NCI-H524 (cell line): Measurements from ENCODE around the gene KRT74.

Source experiments
- DNase-seq, 2 experiments: peaks; one replicate each; lab custom pipeline; 2025; lab: John Stamatoyannopoulos, UW

Gene KRT74

DNA sequence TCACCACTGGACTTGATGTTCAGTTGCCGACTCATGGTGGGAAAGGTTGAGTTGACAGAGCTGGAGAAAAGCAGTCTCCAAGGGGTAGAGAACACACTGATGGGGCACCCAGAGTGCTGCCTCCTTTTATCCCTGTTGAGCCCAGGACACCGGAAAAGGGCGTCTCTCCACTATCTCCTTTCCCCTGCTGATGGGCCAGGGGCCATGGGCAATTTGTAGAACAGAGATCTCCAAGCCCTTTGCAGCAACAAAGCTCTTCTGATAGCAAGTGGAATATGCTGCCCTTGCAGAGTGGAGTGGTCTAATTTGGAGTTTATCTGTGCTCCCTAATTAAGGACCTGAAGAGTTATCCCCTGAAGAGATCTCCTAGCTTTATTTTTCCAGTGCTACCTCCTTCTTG is at the start of gene KRT74:
KRT74 (minus strand) TSS at position 101 of the 400 bp plus-strand sequence; CDS start at position 35, 66 bp downstream.
- no peak for DNase-seq

DNA sequence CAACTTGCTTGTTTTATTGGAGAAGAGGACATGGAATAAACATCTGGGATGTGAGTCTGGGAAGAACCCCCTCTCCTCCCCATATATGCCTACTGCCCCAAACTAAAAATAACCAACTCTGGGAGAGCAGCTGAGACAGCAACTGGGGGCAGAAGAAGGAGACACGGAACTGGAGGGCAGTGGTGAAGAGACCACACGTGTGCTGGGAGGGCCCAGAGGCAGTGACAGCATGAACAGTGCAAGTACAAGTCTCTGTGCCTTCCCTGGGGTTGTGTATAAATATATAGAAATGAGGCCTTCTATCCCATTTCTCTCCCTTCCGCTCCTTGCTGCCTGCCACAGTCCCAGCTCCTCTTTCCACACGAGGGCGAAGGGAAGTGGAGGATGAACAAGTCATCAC is 48.7 kb upstream of the KRT74 start:
- no peak for DNase-seq

GRCh38 chr12:52618866-52619265 is 45.2 kb upstream of the KRT74 start:
- DNase-seq, result no peak

- DNase-seq, result no peak
These were observed 44.6 kb upstream of the KRT74 start, which contains the start of gene KRT73 for GRCh38 chr12:52618216-52618615. KRT73 (minus strand) TSS chr12:52618559; CDS start chr12:52618524, 35 bp downstream.

GRCh38 chr12:52617403-52617785 is 43.8 kb upstream of the KRT74 start:
- no peak for DNase-seq

- DNase-seq, result no peak
These were observed 43.2 kb upstream of the KRT74 start for GRCh38 chr12:52616680-52617402.

- no peak for DNase-seq
These were observed 42.3 kb upstream of the KRT74 start for GRCh38 chr12:52615912-52616311.

DNA sequence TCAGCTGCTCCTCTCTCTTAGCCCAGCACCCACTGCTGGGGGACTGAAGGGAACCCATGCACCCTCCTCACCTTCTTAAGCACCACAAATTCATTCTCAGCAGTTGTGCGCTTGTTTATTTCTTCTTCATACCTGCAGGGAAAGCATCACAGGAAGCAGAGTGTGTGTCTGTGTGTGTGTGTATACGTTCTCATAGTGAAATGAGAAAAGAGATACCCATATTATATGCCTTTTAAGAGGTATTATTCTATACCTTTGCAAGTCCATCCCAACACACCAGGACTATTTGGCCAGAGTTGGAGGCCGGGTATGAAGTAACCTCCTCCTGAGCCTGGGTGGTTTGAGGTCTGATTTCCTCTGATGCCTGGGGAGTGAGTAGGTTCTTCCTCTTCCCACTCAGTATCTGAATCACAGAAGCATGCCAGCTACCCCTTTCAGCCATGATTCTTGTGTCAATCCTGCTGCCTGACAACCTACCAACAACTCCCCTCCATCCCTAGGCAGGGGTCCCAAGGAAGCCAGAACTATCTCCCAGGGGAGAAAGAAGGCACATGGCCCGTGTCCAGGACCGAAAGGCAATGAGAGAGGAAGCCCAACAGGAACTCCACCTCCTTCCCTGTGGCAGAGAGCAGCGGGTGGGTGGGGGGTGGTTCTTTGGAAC is 41.7 kb upstream of the KRT74 start:
- no peak for DNase-seq

DNA sequence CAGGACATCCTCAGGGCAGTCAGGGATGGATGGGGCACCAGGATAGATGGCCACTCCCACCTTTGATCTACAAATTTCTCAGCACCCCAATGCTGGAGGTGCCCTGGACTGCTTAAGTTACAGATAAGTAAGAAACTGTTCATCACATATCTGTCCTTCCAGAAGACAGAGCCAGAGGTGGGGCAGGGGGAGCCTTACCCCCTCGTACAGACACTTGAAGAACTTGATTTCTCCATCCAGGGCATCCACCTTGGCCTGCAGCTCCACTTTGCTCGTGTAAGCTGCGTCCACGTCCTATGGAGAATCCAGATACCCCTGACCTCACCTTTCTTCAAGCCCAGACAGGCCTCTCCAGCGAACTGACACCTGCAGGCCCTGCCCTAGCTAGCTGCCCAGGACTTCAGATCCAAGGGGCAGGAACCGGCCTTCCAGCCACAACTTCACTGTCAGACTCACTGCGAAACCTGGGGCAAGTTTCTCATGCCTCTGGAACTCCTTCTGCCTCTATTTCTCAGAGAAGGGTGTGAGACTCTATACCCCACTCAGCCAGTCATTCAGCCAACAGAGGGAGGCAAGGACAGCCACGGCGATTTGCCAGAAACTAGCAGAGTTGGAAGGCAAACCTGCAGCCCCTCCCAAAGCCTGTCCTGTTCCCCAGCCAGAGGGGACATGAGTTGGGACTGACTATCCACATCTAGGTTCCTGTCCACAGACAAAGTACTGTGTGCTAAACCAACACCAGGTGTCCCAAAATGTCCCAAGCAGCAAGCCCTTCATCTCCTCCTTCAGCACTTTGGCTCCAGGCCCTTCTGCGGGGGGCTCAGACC is 41.0 kb upstream of the KRT74 start:
- DNase-seq, result no peak

GRCh38 chr12:52613384-52614030 is 39.9 kb upstream of the KRT74 start:
- no peak for DNase-seq

- DNase-seq, result no peak
These were observed 39.1 kb upstream of the KRT74 start for GRCh38 chr12:52612431-52613383.

- DNase-seq, result no peak
These were observed 37.4 kb upstream of the KRT74 start for GRCh38 chr12:52611080-52611468.

DNA sequence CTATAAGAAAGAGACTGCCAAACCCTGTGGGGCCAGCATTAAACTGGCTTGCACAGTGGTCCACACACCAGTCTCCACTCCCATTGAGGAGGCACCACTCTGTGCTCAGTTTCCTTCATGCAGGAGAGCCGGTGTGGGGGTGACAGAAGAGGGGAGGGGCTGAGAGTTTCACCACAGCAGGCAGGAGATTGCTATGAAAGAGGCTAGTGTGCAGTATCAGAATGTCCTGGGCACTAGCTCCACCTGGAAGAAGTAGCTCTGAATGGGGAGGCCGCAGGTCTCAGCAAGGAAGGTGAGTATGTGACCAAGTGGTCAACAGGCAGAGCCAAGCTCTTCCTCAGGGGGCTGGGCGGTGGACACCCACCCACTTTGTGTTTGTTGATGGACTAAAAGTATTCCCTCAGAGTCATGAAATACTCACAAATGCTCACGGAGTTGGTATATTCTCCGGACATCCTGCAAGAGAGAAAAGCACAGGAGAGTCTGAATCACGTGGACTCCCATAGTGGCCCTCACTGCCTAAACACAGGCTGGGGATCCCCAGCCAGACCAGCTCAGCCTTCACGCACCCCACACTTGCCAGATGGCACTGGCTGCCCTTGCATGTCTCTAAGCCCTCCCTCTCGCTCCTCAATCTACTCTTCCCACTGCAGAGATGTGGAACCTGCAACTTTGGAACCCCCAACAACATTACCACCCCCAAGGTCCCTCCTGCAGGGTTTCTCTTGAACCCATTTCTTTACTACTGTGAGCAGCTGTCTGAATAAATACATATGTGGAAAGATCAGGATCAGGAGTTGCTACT is 35.4 kb upstream of the KRT74 start:
- DNase-seq, result no peak

DNA sequence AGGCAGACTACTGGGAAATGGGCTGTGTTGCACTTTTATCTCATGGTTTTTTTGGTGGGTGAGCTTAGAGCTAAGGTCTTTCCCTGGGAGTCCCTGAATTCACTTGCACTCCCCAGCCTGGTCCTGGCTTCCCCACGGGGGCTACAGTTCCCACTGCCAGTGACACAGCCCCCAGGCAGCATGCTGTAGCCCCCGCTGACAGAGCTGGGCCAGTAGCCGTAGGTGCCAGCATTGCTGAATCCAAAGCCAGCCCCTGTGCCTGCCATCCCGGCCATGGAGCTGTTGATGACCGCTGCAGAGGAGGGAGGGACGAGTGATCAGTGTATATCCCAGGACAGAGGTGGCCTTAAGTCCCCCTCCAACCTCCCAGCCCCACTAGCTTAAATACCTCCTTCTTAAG is 34.5 kb upstream of the KRT74 start:
- no peak for DNase-seq

DNA sequence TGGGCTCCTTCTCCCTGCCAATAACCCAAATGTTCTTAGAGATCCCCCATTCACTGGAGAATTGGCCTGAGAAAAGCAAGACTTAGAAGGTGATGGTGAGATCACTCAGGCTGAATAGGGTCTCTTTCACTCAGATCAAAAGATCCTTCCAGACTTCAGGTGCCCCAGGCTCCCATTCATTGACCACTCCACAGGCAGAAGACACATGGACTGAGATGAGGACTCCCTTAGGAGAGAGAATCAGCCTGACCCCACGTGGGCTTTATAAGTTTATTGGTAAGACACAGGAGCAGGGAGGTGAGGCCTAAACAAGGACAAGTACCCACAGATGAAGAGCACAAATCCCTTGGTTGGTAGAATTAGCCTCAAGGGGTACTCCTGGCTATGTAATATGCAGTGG is 33.7 kb upstream of the KRT74 start:
- no peak for DNase-seq

DNA sequence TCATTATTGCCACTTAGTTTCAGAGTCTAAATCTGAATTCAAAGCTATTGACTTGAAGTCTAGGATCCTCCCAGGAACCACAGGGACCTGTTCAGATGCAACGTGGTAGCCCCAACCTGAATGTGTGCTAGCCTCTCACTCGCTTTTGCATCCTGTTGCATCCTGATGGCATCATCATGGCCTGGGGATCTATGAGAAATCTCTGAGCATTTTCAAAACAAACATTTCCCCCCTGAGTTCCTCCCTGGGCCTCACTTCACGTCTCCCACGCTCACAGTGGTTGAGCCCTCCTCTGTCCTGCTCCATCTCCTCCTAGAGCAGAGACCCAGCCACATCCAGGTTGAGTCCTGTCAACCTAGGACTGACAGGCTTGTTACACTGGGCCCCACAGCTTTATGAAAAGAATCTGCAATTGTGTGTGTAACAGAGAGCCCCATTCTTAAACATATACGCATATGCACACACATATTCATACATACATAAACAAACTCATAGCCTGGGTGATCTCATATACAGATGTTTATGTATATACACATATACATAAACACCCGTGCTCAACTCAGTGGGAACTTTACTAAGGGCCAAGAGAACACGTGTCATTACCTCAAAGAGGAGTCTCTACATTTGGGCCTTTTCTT is 33.1 kb upstream of the KRT74 start:
- no peak for DNase-seq

DNA sequence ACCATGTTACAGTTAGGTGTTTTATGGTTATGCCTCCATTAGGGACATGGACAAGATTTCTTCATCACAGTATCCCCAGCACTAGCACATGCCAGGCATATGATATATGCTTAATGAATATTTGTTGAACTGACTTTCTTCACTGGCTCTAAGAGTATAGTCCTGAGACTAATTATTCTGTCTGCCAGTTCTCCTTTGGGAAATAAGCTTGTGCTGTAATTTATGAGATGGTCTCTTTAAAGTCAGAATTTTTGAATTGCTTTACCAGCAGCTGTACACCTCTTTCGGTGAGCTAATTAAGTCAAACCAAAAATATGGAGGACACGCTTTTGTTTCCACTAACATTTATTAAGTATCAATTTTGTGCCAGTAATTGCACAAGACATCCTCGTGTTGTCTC is 32.5 kb upstream of the KRT74 start:
- no peak for DNase-seq

GRCh38 chr12:52605542-52605941 is 31.9 kb upstream of the KRT74 start:
- no peak for DNase-seq

- no peak for DNase-seq
These were observed 31.2 kb upstream of the KRT74 start for GRCh38 chr12:52604859-52605258.

- DNase-seq, result no peak
These were observed 29.7 kb upstream of the KRT74 start for GRCh38 chr12:52603314-52603713.
